ENCODE measurements around the gene EVC2.

Gene EVC2

GRCh38 chr4:5566991-5567390 lies 141.4 kb downstream of the EVC2 start:
- DNase-seq (ENCODE audit: low read depth), result no peak

GRCh38 chr4:5566526-5566925 lies 141.8 kb downstream of the EVC2 start:
- DNase-seq (ENCODE audit: low read depth), result no peak

- DNase-seq (ENCODE audit: low read depth), result no peak
These were observed 144.5 kb downstream of the EVC2 start for GRCh38 chr4:5563856-5564255.

GRCh38 chr4:5562476-5562875 lies 145.9 kb downstream of the EVC2 start:
- no peak for DNase-seq (ENCODE audit: low read depth)

GRCh38 chr4:5561286-5561685 lies 147.1 kb downstream of the EVC2 start:
- DNase-seq (ENCODE audit: low read depth), result no peak

- no peak for DNase-seq (ENCODE audit: low read depth)
These were observed 149.9 kb downstream of the EVC2 start for GRCh38 chr4:5558502-5558901.

GRCh38 chr4:5554376-5554775 lies 154.0 kb downstream of the EVC2 start:
- DNase-seq (ENCODE audit: low read depth), result no peak

- DNase-seq (ENCODE audit: low read depth), result no peak
These were observed 154.6 kb downstream of the EVC2 start for GRCh38 chr4:5553801-5554200.

GRCh38 chr4:5552451-5552850 lies 155.9 kb downstream of the EVC2 start:
- no peak for DNase-seq (ENCODE audit: low read depth)

GRCh38 chr4:5547651-5548249 lies 160.6 kb downstream of the EVC2 start:
- no peak for DNase-seq (ENCODE audit: low read depth)

- no peak for DNase-seq (ENCODE audit: low read depth)
These were observed 163.1 kb downstream of the EVC2 start for GRCh38 chr4:5545271-5545670.

GRCh38 chr4:5544762-5545161 lies 163.6 kb downstream of the EVC2 start:
- DNase-seq (ENCODE audit: low read depth), result no peak

GRCh38 chr4:5543681-5544080 lies 164.7 kb downstream of the EVC2 start:
- DNase-seq (ENCODE audit: low read depth), result no peak

GRCh38 chr4:5541169-5541568 lies 167.2 kb downstream of the EVC2 start:
- DNase-seq (ENCODE audit: low read depth), result no peak

- no peak for DNase-seq (ENCODE audit: low read depth)
These were observed 168.8 kb downstream of the EVC2 start for GRCh38 chr4:5539584-5539983.

GRCh38 chr4:5532100-5532499 lies 176.3 kb downstream of the EVC2 start:
- DNase-seq (ENCODE audit: low read depth), result no peak

- DNase-seq (ENCODE audit: low read depth), result no peak
These were observed 180.3 kb downstream of the EVC2 start for GRCh38 chr4:5528031-5528436.

GRCh38 chr4:5527211-5527610 lies 181.1 kb downstream of the EVC2 start:
- DNase-seq (ENCODE audit: low read depth), result no peak

- DNase-seq (ENCODE audit: low read depth), result no peak
These were observed 182.1 kb downstream of the EVC2 start for GRCh38 chr4:5526080-5526846.

GRCh38 chr4:5524446-5525299 lies 183.7 kb downstream of the EVC2 start:
- no peak for DNase-seq (ENCODE audit: low read depth)

GRCh38 chr4:5517372-5517771 lies 191.0 kb downstream of the EVC2 start:
- no peak for DNase-seq (ENCODE audit: low read depth)

- no peak for DNase-seq (ENCODE audit: low read depth)
These were observed 192.7 kb downstream of the EVC2 start for GRCh38 chr4:5515646-5516045.

All from stimulated activated CD8-positive, alpha-beta memory T cell treated with anti-CD3 and anti-CD28 coated beads, Interleukin-12 subunit alpha, Interleukin-12 subunit beta, amount 100 ng/mL, for 4 hours (primary cell).